Subcutaneous abdominal adipose tissue (tissue), 5 donors: ENCODE data around the gene ZNF598.

Experiments used
- H3K27ac ChIP-seq: one replicate; pipeline ENCODE4 v1.7.0; 2013; ENCODE audit warnings: low read depth, mild to moderate bottlenecking, inconsistent platforms, low read length, moderate library complexity
- H3K27me3 ChIP-seq, 5 donors: one replicate each; pipeline ENCODE4 v1.7.0; 2013; ENCODE audit warnings: low read length in 5 of 5, inconsistent platforms in 1 of 5; ENCODE audit not compliant: control insufficient read depth in 5 of 5, insufficient read depth in 4 of 5
- H3K36me3 ChIP-seq, 5 donors: one replicate each; pipeline ENCODE4 v1.7.0; 2013; ENCODE audit warnings: low read length in 5 of 5; ENCODE audit not compliant: control insufficient read depth in 5 of 5, insufficient read depth in 5 of 5
- H3K4me1 ChIP-seq, 5 donors: one replicate each; pipeline ENCODE4 v1.7.0; 2013; ENCODE audit warnings: low read length in 5 of 5, mild to moderate bottlenecking in 3 of 5, moderate library complexity in 1 of 5; ENCODE audit not compliant: control insufficient read depth in 5 of 5, insufficient read depth in 5 of 5
- H3K4me3 ChIP-seq, 5 donors: one replicate each; pipeline ENCODE4 v1.7.0; 2013; ENCODE audit warnings: low read length in 5 of 5, low read depth in 1 of 5
- H3K9ac ChIP-seq, 5 donors: one replicate each; pipeline ENCODE4 v1.7.0; 2013; ENCODE audit warnings: low read length in 5 of 5, mild to moderate bottlenecking in 4 of 5, moderate library complexity in 3 of 5
- H3K9me3 ChIP-seq, 5 donors: one replicate each; pipeline ENCODE4 v1.7.0; 2013; ENCODE audit warnings: low read length in 5 of 5; ENCODE audit not compliant: control insufficient read depth in 5 of 5
- donor health status: healthy.
- donor health status: healthy.
- donor health status: healthy.
- donor health status: healthy.
- donor health status: healthy.

Gene ZNF598

DNA sequence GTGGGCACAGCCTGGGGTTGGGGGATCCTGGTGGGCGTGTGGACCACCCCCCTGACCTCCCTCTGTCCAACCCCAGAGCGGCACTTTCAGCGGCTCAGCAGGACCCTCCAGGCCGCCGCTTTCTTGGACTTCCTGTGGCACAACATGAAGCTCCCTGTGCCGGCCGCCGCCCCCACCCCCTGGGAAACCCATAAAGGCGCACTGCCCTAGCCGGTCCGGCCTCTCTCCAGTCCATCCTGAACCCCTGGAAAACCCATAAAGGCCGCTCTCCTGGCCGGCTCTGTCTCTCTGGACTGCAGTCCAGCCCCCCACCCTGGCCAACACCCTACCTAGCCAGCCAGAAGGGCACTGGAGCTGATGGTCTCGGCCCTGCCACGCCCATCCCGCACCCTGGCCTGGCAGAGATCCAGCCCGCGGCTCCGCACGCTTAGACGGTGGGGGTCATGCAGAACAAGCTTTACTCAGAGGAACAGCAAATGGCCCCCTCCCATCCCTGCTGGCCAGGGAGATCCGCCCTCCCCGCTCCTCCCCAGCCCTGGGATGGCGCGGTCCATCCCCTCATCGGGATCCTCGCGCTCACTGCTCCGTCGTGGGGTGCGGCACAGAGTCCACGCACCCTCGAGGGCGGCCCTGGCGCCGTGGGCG, 31.0 kb downstream of the ZNF598 start:
- Histone ChIP-seq H3K9ac (no peak overlapping the region), H3K4me3 (no peak overlapping the region), H3K4me1 (peaks cover 0 to 23% (median 11%) of the 10 kb centered on the region in 5 donors), H3K36me3 (peaks cover 0 to 51% (median 48%) of the 10 kb centered on the region in 5 donors), H3K9me3 (no peaks in the 10 kb centered on the region), H3K27me3 (peaks cover 19 to 58% (median 46%) of the 10 kb centered on the region in 5 donors), H3K27ac (no peak overlapping the region)

- peaks cover 0 to 23% (median 11%) of the 10 kb centered on the region in 5 donors for H3K4me1 ChIP-seq
- no peaks in the 10 kb centered on the region for H3K9me3 ChIP-seq
- peaks cover 0 to 51% (median 48%) of the 10 kb centered on the region in 5 donors for H3K36me3 ChIP-seq
- H3K27me3 ChIP-seq = peaks cover 19 to 58% (median 46%) of the 10 kb centered on the region in 5 donors
- no peak overlapping the region for H3K4me3 ChIP-seq
- H3K9ac ChIP-seq = no peak overlapping the region
- no peak overlapping the region for H3K27ac ChIP-seq
Observed at GRCh38 chr16:1977875-1978268, 31.7 kb downstream of the ZNF598 start.

GRCh38 chr16:1976951-1977874, 32.4 kb downstream of the ZNF598 start:
- H3K4me3 ChIP-seq = no peak overlapping the region
- peaks cover 1 to 29% (median 17%) of the 10 kb centered on the region in 5 donors for H3K4me1 ChIP-seq
- H3K36me3 ChIP-seq = peaks cover 0 to 51% (median 48%) of the 10 kb centered on the region in 5 donors
- H3K9me3 ChIP-seq = no peaks in the 10 kb centered on the region
- H3K27me3 ChIP-seq = peaks cover 19 to 53% (median 44%) of the 10 kb centered on the region in 5 donors
- H3K9ac ChIP-seq = no peak overlapping the region
- H3K27ac ChIP-seq = no peak overlapping the region

DNA sequence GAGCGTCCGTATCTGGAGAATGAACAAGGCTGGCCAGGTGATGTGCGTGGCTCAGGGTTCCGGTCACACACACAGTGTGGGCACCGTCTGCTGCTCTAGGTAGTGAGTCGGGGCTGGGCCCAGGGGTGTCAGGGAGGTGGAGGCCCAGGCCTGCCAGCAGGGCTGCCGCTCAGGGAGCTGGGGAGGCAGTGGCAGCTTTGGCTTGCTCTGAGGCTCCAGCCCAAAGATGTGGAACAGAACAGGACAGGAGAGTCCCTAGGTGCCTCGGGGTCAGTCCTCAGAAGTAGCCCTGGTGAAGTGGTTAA, 33.5 kb downstream of the ZNF598 start:
- Histone ChIP-seq H3K27ac (no peak overlapping the region), H3K36me3 (peaks cover 0 to 51% (median 48%) of the 10 kb centered on the region in 5 donors), H3K9me3 (no peaks in the 10 kb centered on the region), H3K4me1 (peaks cover 1 to 35% (median 22%) of the 10 kb centered on the region in 5 donors), H3K4me3 (no peak overlapping the region), H3K27me3 (peaks cover 16 to 50% (median 34%) of the 10 kb centered on the region in 5 donors), H3K9ac (no peak overlapping the region)

DNA sequence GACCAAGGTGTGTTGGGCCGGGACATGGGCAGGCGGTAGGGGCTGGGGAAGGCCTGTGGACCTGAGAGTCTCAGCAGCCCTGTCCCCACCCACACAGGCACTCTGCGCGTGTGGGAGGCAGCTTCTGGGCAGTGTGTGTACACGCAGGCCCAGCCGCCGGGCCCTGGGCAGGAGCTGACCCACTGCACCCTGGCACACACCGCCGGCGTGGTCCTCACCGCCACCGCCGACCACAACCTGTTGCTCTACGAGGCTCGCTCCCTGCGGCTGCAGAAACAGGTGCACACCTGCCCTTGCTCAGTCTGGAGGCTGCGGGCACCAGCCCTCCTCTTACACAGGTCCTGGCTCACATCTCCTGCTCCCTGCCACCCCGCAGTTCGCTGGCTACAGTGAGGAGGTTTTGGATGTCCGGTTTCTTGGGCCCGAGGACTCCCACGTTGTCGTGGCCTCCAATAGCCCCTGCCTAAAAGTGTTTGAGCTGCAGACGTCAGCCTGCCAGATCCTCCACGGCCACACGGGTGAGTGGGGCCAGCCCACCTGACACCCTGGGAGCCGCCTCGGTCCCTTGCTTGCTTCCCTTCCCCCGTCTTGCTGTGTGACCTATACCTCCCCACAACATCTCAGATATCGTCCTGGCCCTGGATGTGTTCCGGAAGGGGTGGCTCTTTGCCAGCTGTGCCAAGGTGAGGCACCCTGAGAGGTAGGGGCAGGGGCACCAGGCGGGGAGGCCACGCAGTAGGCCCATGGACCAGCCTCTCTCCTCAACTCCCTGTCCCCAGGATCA, 34.0 kb downstream of the ZNF598 start:
- peaks cover 10 to 46% (median 28%) of the 10 kb centered on the region in 5 donors for H3K27me3 ChIP-seq

DNA sequence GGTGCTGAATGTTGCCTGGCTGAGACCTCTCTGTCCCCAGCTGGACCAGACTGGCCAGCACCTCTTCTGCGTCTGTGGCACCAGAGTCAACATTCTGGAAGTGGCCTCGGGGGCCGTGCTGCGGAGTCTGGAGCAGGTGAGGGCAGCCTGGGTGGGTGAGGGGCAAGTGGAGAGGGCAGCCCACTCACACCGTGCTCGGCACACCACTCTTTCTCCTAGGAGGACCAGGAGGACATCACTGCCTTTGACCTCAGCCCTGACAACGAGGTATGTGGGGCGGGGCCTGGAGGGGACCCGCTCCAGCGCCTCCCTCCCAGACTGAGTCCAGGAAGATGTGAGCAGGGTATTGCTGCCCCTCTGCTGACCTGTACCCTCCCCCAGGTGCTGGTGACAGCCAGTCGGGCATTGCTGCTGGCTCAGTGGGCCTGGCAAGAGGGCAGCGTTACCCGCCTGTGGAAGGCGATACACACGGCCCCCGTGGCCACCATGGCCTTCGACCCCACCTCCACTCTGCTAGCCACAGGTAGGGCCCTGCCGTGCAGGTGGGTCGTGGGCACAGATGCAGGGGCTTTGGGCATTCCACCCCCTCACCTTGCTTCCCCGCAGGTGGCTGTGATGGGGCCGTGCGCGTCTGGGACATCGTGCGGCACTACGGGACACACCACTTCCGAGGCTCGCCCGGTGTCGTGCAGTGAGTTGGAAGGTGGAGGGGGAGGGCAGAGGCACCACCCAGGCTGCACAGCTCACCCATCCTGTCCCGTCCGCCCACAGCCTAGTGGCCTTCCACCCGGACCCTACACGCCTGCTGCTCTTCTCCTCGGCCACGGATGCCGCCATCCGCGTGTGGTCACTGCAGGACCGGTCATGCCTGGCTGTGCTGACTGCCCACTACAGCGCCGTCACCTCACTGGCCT, 35.2 kb downstream of the ZNF598 start:
- Histone ChIP-seq H3K27me3 (peaks cover 1 to 34% (median 18%) of the 10 kb centered on the region in 5 donors), H3K4me1 (peaks cover 3 to 30% (median 26%) of the 10 kb centered on the region in 5 donors), H3K9ac (no peak overlapping the region), H3K27ac (no peak overlapping the region), H3K36me3 (peaks cover 0 to 51% (median 48%) of the 10 kb centered on the region in 5 donors), H3K9me3 (no peaks in the 10 kb centered on the region), H3K4me3 (no peak overlapping the region)

More for the DNA sequence above, 34.0 kb downstream of the ZNF598 start:
- Histone ChIP-seq H3K4me1 (peaks cover 3 to 40% (median 27%) of the 10 kb centered on the region in 5 donors), H3K27ac (no peak overlapping the region), H3K4me3 (no peak overlapping the region), H3K36me3 (peaks cover 0 to 51% (median 48%) of the 10 kb centered on the region in 5 donors), H3K9me3 (no peaks in the 10 kb centered on the region), H3K9ac (no peak overlapping the region)

DNA sequence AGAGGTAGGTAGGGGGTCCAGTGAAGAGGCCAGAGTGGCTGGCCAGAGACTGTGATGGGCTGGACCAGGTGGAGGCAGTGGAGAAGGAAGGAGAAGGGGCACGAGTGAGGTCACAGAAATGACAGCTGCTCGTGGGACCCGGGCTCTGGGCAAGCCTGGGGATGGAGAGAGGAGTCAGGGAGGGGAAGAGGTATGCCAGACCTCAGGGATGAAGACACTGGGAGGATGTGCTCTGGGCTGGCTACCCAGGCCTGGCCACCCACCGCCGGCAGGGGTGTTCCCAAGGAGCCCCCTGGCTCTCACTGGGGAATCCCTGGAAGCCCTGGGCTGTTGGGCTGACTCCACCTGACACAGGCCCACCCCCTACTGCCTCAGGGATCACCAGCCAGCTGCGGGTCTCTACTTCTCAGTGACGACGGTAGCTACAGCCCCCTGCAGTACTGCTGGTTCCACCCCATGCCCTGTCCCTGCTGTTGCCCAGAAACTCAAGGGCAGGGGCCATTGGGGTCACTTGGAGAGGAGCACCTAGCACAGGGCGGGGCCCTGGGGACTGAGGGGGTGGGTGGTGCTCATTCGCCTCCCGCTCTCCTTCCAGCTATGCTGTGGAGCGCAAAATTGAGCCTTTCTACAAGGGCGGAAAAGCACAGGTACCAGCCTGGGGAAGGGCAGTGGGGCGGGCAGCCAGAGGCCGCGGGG, 36.0 kb downstream of the ZNF598 start:
- Histone ChIP-seq H3K27ac (no peak overlapping the region), H3K4me3 (no peak overlapping the region), H3K9me3 (no peaks in the 10 kb centered on the region), H3K9ac (no peak overlapping the region), H3K36me3 (peaks cover 0 to 49% (median 46%) of the 10 kb centered on the region in 5 donors), H3K4me1 (peaks cover 3 to 28% (median 25%) of the 10 kb centered on the region in 5 donors), H3K27me3 (peaks cover 0 to 28% (median 16%) of the 10 kb centered on the region in 5 donors)

GRCh38 chr16:1972490-1972877, 37.1 kb downstream of the ZNF598 start:
- Histone ChIP-seq H3K4me1 (peaks cover 3 to 28% (median 25%) of the 10 kb centered on the region in 5 donors), H3K4me3 (peak overlapping the region; percentile 64 to 92 (median 88)), H3K27me3 (peaks cover 0 to 19% (median 7%) of the 10 kb centered on the region in 5 donors), H3K36me3 (peaks cover 0 to 37% (median 35%) of the 10 kb centered on the region in 5 donors), H3K27ac (peak overlapping the region; percentile 91), H3K9me3 (no peaks in the 10 kb centered on the region), H3K9ac (peak overlapping the region in 4 of 5 donors; percentile 87 to 93 (median 89))
